Loucy (cell line): Measurements from ENCODE around the gene IFNL1.

Experiments used
- H2AFZ ChIP-seq: fragments of 200-600 bp; sonication (generic); 2 replicates; pipeline ENCODE4 v1.6.0; 2016; ENCODE audit warnings: antibody characterized with exemption, mild to moderate bottlenecking, low read length, moderate library complexity
- H3F3A ChIP-seq: fragments of 200-600 bp; 2 replicates; pipeline ENCODE4 v1.6.0; 2016; ENCODE audit warnings: antibody characterized with exemption, low read depth, mild to moderate bottlenecking
- H3K27me3 ChIP-seq: fragments of 200-600 bp; sonication (generic); 2 replicates; pipeline ENCODE4 v1.6.1; 2014; ENCODE audit warnings: low read length, mild to moderate bottlenecking; ENCODE audit not compliant: insufficient read depth, poor library complexity, severe bottlenecking
- H3K36me3 ChIP-seq: fragments of 200-600 bp; sonication (generic); 2 replicates; pipeline ENCODE4 v1.6.1; 2016; ENCODE audit warnings: low read length; ENCODE audit not compliant: insufficient read depth
- H3K4me1 ChIP-seq: fragments of 200-600 bp; sonication (generic); 2 replicates; pipeline ENCODE4 v1.5.1; 2014; ENCODE audit warnings: low read length, mild to moderate bottlenecking; ENCODE audit not compliant: insufficient read depth, poor library complexity, severe bottlenecking
- H3K4me2 ChIP-seq: fragments of 200-600 bp; sonication (generic); 2 replicates; pipeline ENCODE4 v1.6.0; 2014; ENCODE audit warnings: antibody characterized with exemption, low read length, low read depth, mild to moderate bottlenecking; ENCODE audit not compliant: poor library complexity, severe bottlenecking
- H3K4me3 ChIP-seq: fragments of 200-600 bp; sonication (generic); 2 replicates; pipeline ENCODE4 v1.5.1; 2014; ENCODE audit warnings: low read length, mild to moderate bottlenecking, mixed read lengths; ENCODE audit not compliant: poor library complexity, severe bottlenecking
- H3K79me2 ChIP-seq: fragments of 200-600 bp; sonication (generic); 2 replicates; pipeline ENCODE4 v1.6.1; 2014; ENCODE audit warnings: low read length; ENCODE audit not compliant: insufficient read depth
- H3K9ac ChIP-seq: fragments of 200-600 bp; sonication (generic); 2 replicates; pipeline ENCODE4 v1.6.0; 2014; ENCODE audit warnings: mild to moderate bottlenecking, low read depth, low read length, moderate library complexity; ENCODE audit not compliant: poor library complexity, severe bottlenecking
- H3K9me2 ChIP-seq: fragments of 200-600 bp; sonication (generic); replicated peaks from 2 replicates; pipeline ENCODE4 v1.6.1; 2016; ENCODE audit warnings: low read depth, low read length, mixed read lengths
- H3K9me3 ChIP-seq: fragments of 200-600 bp; sonication (generic); 2 replicates; pipeline ENCODE4 v1.6.1; 2014; ENCODE audit warnings: mild to moderate bottlenecking, antibody characterized with exemption, low read length, low read depth; ENCODE audit not compliant: insufficient read depth
- H4K20me1 ChIP-seq: fragments of 200-600 bp; sonication (generic); 2 replicates; pipeline ENCODE4 v1.6.0; 2014; ENCODE audit warnings: antibody characterized with exemption, low read length, mild to moderate bottlenecking; ENCODE audit not compliant: insufficient read depth, poor library complexity, severe bottlenecking
- EZH2phosphoT487 ChIP-seq: fragments of 200-600 bp; IDR thresholded peaks from 2 replicates; pipeline ENCODE4 v1.6.1; 2018; ENCODE audit warnings: antibody characterized with exemption, mild to moderate bottlenecking, moderate library complexity, borderline replicate concordance
- TF ChIP-seq, protein P1 (sequence below): fragments of 200-600 bp; sonication (generic); conservative IDR thresholded peaks from 2 replicates; pipeline ENCODE4 v1.5.1; 2014; ENCODE audit warnings: mild to moderate bottlenecking, antibody characterized with exemption, low read length

IFNL1 gene

DNA sequence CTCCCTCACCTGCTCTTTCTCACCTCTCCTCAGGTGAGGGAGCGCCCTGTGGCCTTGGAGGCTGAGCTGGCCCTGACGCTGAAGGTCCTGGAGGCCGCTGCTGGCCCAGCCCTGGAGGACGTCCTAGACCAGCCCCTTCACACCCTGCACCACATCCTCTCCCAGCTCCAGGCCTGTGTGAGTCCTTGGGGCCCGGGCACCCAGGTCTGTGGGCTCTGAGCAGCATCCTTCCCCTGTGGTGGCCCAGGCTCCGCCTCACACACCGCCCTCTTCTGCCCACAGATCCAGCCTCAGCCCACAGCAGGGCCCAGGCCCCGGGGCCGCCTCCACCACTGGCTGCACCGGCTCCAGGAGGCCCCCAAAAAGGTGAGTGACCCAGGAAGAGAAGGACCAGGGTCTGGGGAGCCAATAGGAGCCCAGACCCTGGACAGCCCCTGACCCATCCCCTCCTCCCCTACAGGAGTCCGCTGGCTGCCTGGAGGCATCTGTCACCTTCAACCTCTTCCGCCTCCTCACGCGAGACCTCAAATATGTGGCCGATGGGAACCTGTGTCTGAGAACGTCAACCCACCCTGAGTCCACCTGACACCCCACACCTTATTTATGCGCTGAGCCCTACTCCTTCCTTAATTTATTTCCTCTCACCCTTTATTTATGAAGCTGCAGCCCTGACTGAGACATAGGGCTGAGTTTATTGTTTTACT, 1.9 kb downstream of the IFNL1 start:
- Histone ChIP-seq H3K4me1 (peaks cover 12% of the 10 kb centered on the region), H2AFZ (peak overlapping the region; percentile 44; the same call in 1 of the 2 replicates), H3K4me3 (peak overlapping the region; percentile 52), H3K4me2 (peak overlapping the region; percentile 69), H3K36me3 (no peaks in the 10 kb centered on the region), H3K79me2 (no peaks in the 10 kb centered on the region), H3K9me3 (no peaks in the 10 kb centered on the region), H4K20me1 (no peaks in the 10 kb centered on the region), H3K27me3 (no peaks in the 10 kb centered on the region), H3K9ac (peak overlapping the region; percentile 57), H3F3A (no peaks in the 10 kb centered on the region), H3K9me2 (no peaks in the 10 kb centered on the region)
- TF ChIP-seq EZH2phosphoT487, result no peak
- TF ChIP-seq, protein P1, sequence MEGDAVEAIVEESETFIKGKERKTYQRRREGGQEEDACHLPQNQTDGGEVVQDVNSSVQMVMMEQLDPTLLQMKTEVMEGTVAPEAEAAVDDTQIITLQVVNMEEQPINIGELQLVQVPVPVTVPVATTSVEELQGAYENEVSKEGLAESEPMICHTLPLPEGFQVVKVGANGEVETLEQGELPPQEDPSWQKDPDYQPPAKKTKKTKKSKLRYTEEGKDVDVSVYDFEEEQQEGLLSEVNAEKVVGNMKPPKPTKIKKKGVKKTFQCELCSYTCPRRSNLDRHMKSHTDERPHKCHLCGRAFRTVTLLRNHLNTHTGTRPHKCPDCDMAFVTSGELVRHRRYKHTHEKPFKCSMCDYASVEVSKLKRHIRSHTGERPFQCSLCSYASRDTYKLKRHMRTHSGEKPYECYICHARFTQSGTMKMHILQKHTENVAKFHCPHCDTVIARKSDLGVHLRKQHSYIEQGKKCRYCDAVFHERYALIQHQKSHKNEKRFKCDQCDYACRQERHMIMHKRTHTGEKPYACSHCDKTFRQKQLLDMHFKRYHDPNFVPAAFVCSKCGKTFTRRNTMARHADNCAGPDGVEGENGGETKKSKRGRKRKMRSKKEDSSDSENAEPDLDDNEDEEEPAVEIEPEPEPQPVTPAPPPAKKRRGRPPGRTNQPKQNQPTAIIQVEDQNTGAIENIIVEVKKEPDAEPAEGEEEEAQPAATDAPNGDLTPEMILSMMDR, result no peak

DNA sequence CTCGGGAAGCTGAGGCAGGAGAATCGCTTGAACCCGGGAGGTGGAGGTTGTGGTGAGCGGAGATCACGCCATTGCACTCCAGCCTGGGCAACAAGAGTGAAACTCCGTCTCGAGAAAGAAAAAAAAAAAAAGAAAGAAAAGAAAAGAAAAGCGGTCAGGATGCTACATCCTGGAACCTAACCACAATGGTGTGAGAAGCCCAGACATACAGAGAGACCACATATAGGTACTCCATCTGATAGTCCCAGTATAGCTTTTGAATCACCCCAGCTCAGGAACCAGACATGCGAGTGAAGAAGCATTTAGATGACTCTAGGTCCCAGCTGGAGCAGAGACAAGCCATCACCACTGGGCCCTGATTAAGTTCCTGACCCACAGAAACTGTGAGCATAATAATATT, 3.2 kb downstream of the IFNL1 start:
- H4K20me1 ChIP-seq, result no peaks in the 10 kb centered on the region

DNA sequence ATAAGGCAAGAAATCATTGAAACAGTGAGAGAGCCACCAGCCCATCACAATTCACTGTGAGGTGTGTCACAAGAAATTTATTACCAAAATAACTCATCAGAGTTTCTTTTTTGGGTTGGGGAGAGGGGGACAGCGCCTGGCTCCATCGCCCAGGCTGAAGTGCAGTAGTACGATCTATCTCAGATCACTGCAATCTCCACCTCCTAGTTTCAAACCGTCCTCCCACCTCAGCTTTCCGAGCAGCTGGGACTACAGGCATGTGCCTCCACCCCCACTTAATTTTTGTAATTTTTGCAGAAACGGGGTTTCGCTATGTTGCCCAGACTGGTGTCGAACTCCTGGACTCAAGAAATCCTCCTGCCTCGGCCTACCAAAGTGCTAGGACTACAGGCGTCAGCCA, 3.6 kb downstream of the IFNL1 start:
- Histone ChIP-seq H3K4me2 (no peak overlapping the region), H3K36me3 (no peaks in the 10 kb centered on the region), H3F3A (no peaks in the 10 kb centered on the region), H3K4me1 (peaks cover 12% of the 10 kb centered on the region), H3K9ac (no peak overlapping the region), H2AFZ (no peak overlapping the region), H4K20me1 (no peaks in the 10 kb centered on the region), H3K4me3 (no peak overlapping the region), H3K9me2 (no peaks in the 10 kb centered on the region), H3K79me2 (no peaks in the 10 kb centered on the region), H3K27me3 (no peaks in the 10 kb centered on the region), H3K9me3 (no peaks in the 10 kb centered on the region)
- TF ChIP-seq, protein P1, result no peak
- no peak for TF ChIP-seq EZH2phosphoT487

More for the DNA sequence above, 3.2 kb downstream of the IFNL1 start:
- Histone ChIP-seq H3K36me3 (no peaks in the 10 kb centered on the region), H3K27me3 (no peaks in the 10 kb centered on the region), H3K4me3 (no peak overlapping the region), H3K9ac (no peak overlapping the region), H3K4me2 (no peak overlapping the region), H3K9me2 (no peaks in the 10 kb centered on the region), H3K4me1 (peaks cover 12% of the 10 kb centered on the region), H3K79me2 (no peaks in the 10 kb centered on the region), H3K9me3 (no peaks in the 10 kb centered on the region), H2AFZ (no peak overlapping the region), H3F3A (no peaks in the 10 kb centered on the region)
- no peak for TF ChIP-seq EZH2phosphoT487
- TF ChIP-seq, protein P1, result no peak
